Lower leg skin (tissue), 4 donors: ENCODE measurements around the gene NLRP6. TPM values are rescaled to one million over a fixed set of nuclear protein-coding genes. Genes with fewer than 3 reads are reported as not detected.
"Not testable (repeated sequence)": the region's sequence is repeated elsewhere in the genome, so short reads cannot be mapped to it uniquely, and the experiment has no call there.

Experiments used
- DNase-seq, 2 donors: peaks; one replicate each; pipeline ENCODE4 v3.0.0-alpha.2; 2019; ENCODE audit warnings: low spot score in 2 of 2
- H3K4me3 ChIP-seq: fragments of 200-600 bp; sonication (generic); 2 replicates; pipeline ENCODE4 v1.5.1; 2017; ENCODE audit warnings: mild to moderate bottlenecking, low read depth; ENCODE audit not compliant: poor library complexity, severe bottlenecking
- CTCF ChIP-seq, 3 donors: fragments of 450-650 bp; IDR thresholded peaks; one replicate each; pipeline ENCODE4 v1.5.1; 2016; ENCODE audit warnings: antibody characterized with exemption in 3 of 3, mild to moderate bottlenecking in 3 of 3, moderate library complexity in 2 of 3
- POLR2A ChIP-seq, 2 donors: fragments of 450-650 bp; IDR thresholded peaks; one replicate each; pipeline ENCODE4 v1.6.1; 2016 to 2017; ENCODE audit warnings: antibody characterized with exemption in 2 of 2, mild to moderate bottlenecking in 1 of 2, moderate library complexity in 1 of 2
- WGBS, 2 donors: methylation state at CpG; one replicate each; pipeline ENCODE4 v1.1.5; 2018; 5-methylcytosine and 5-hydroxymethylcytosine counted together
- intact Hi-C: fragments of 100-400 bp; cut with DNase I; formaldehyde crosslinking; loops from one replicate; pipeline ENCODE4 v1.15.0; 2023; ENCODE audit warnings: low total_unique reads
- total RNA-seq, 4 donors: library from RNA; depleted of rRNA; stranded (reverse); fragments of >200 nt; gene quantifications; one replicate each; pipeline ENCODE4 v1.1.0, GENCODE V29; 2016

The NLRP6 gene
- total RNA-seq, 4 donors from 2014 or later, result 0.25 to 0.32 (median 0.27) TPM; not detected in 1

DNA sequence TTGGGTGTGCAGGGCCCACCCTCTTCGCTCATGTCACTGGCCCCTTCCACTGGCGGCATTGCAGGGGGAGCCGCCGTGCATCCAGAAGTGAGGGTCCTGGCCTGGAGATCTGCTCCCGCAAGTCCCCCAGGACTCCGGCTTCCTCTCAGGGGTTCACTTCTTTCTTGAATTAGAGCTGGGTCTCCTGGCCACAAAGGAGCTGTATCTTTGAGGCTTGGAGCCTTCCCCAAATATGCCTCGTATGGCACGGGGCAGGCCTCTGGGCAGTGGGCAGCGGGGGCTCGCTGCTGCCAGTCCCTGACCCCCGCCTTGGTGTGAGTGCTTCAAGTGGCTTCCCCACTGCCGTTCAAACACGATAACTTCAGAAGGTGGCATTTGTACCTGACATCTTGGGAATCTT, 49.8 kb downstream of the NLRP6 start:
- TF ChIP-seq POLR2A (IDR thresholded peaks at IDR 0.05), result no peak
- no peak for TF ChIP-seq CTCF (IDR thresholded peaks at IDR 0.05)
- intact Hi-C loops, result no loop called here
- DNase-seq, result peak in 1 of 2 donors; percentile 59
- 90 to 97% methylated on average over 13 of the region's 13 CpGs for WGBS, 2 donors
- H3K4me3 ChIP-seq, result no peak overlapping the region

GRCh38 chr11:328516-329100, 50.4 kb downstream of the NLRP6 start:
- DNase-seq, result peak in 1 of 2 donors; percentile 36
- H3K4me3 ChIP-seq, intact Hi-C loops: not testable (repeated sequence)
- 93 to 97% methylated on average over 15 of the region's 15 CpGs for WGBS, 2 donors

DNA sequence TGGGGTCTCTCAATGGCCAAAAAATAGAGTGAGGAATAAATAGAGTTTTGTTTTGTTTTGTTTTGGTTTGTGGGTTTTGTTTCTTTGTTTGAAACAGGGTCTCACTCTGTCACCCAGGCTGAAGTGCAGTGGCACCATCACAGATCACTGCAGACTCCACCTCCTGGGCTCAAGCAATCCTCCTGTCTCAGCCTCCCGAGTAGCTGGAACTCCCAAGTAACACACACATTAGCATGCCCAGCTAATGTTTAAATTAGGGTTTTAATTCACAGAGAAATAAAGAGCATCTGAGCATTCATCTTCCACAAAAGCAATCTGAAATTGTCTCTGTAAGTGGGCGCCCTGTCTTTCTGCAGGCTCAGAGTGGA, 51.7 kb downstream of the NLRP6 start:
- TF ChIP-seq CTCF (IDR thresholded peaks at IDR 0.05), result no peak
- TF ChIP-seq POLR2A (IDR thresholded peaks at IDR 0.05), result no peak
- DNase-seq, result no peak
- intact Hi-C loops, result no loop called here
- no peak overlapping the region for H3K4me3 ChIP-seq
- WGBS, 2 donors, result 91 to 92% methylated on average over 2 of the region's 2 CpGs

- DNase-seq, result peak in 1 of 2 donors; percentile 67
- 55 to 68% methylated on average over 14 of the region's 14 CpGs for WGBS, 2 donors
These were observed 52.1 kb downstream of the NLRP6 start for GRCh38 chr11:330307-330693.

GRCh38 chr11:330694-331357, 52.6 kb downstream of the NLRP6 start:
- peak in 1 of 2 donors; percentile 85 for DNase-seq
- intact Hi-C loops, result no loop called here
- H3K4me3 ChIP-seq, result no peak overlapping the region
- 84 to 90% methylated on average over 22 to 34 of the region's 34 CpGs for WGBS, 2 donors
- TF ChIP-seq CTCF (IDR thresholded peaks at IDR 0.05) (no peak), POLR2A (IDR thresholded peaks at IDR 0.05) (no peak)

More at GRCh38 chr11:330307-330693, 52.1 kb downstream of the NLRP6 start:
- intact Hi-C loops, result no loop called here
- TF ChIP-seq CTCF (IDR thresholded peaks at IDR 0.05), result no peak
- no peak overlapping the region for H3K4me3 ChIP-seq

DNA sequence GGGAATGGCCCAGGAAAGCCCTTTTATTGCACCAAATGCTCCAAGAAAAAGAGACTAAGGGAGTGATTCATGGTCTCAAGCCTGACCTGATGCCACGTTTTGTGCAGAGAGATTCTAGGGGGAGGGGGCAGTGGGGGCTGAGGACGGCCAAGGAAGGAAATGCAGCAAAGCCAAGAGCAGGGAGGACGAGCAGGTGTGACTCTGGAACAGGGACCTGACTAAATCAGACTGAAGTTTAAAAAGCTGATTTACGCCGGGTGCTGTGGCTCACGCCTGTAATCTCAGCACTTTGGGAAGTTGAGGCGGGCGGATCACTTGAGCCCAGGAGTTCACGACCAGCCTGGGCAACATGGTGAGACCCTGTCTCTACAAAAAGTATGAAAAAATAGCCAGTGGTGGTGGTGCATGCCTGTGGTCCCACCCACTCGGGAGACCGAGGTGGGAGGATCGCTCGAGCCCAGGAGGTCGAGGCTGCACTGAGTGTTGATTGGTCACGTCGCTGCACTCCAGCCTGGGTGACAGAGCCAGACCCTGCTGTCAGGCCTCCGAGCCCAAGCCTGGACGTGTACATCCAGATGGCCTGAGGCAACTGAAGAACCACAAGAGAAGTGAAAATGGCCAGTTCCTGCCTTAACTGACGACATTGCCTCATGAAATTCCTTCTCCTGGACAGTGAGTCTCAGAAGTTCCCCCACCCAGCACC, 53.3 kb downstream of the NLRP6 start:
- 84 to 89% methylated on average over 19 of the region's 19 CpGs for WGBS, 2 donors
- no peak overlapping the region for H3K4me3 ChIP-seq
- intact Hi-C loops, result no loop called here
- DNase-seq, result peak in 1 of 2 donors; percentile 49
- TF ChIP-seq CTCF (IDR thresholded peaks at IDR 0.05) (no peak), POLR2A (IDR thresholded peaks at IDR 0.05) (no peak)
